Measurements from ENCODE around the gene SLC25A41. TPM values are rescaled to one million over a fixed set of nuclear protein-coding genes. Genes with fewer than 3 reads are reported as not detected.
A peak's percentile ranks its signal among the peaks of the same experiment; 100 is the strongest.

SLC25A41 gene
- total and polyA plus RNA-seq, 2 donors (not counting 1 experiment from before 2014, with no cell fraction given), result 0.30 to 0.48 TPM

DNA sequence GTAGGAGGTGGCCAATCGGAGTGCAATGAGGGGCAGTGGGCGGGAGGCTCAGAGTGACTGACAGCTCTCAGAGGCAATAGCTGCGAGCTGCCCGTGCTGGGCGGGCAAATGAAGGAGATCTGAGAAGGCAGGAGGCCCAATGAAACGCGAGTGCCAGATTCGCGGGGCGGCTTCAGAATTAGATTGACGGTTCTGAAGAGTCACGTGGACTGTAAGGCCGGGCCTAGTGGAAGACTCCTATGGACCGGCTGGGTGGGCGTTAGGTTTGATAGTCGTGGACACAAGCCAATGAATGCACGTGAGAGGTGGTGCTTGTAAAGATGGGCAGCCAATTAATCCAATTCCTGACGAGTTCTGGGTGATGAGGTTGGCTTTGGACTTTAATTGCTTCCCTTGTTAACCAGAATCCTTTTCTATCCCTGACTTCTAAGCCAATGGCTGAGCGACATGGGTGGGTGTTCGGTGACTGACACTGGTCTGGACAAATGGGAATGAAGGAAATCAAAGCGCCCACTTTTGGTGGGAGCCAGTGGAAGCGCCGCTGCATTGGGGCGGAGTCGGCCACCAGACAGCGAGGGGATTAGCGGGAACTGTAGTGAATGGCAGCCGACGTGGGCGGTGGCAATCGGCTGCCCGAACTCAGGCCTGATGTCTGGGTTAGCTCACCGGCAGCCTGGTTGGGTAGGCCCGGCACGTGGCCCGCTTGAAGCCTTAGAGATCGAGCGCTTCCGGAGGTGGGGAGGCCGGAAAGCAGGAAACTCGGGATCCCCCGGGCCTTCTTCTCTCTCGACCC is 8.4 kb downstream of the SLC25A41 start:
- peak; percentile 82 for ATAC-seq (ENCODE audit: low read depth)
- intact Hi-C loops (cut with micrococcal nuclease), result loop anchor here (1.0 to 2.0 kb wide), 7 partner anchors 32 to 314 kb away; partner anchors contain the start of genes CLPP, GTF2F1, RFX2 and TUBB4A
- Histone ChIP-seq H3K36me3 (replicated peaks in 1 of 2; ENCODE audit: control extremely low read depth in 1 of 2, control insufficient read depth in 1 of 2, extremely low read depth in 1 of 2, insufficient read depth in 2 of 2, low read length in 1 of 2) (peaks cover 0 to 24% of the 10 kb centered on the region in 2 experiments), H3K9me3 (ENCODE audit: control extremely low read depth in 1 of 3, control insufficient read depth in 2 of 3, insufficient read depth in 1 of 3, low read length in 2 of 3) (peaks cover 0 to 19% (median 0%) of the 10 kb centered on the region in 3 donors), H2AFZ (ENCODE audit: insufficient read depth, low read depth, low read length, poor library complexity, severe bottlenecking) (peak overlapping the region; percentile 89), H3K27ac (ENCODE audit: low read length in 2 of 2) (peak overlapping the region; percentile 84 to 93), H4K20me1 (ENCODE audit: control insufficient read depth, insufficient read depth, low read length, poor library complexity, severe bottlenecking) (peaks cover 40% of the 10 kb centered on the region), H3K4me2 (replicated peaks; ENCODE audit: low read depth, low read length, poor library complexity, severe bottlenecking) (peak overlapping the region; percentile 74), H3K9ac (ENCODE audit: low read length) (peak overlapping the region; percentile 58), H3K4me3 (ENCODE audit: control extremely low read depth in 1 of 5, extremely low read depth in 1 of 5, insufficient read depth in 1 of 5, low read depth in 2 of 5, low read length in 4 of 5) (peak overlapping the region in 4 of 5 experiments; percentile 31 to 57 (median 45)), H3K4me1 (ENCODE audit: control insufficient read depth in 2 of 2, insufficient read depth in 2 of 2, low read length in 2 of 2) (peaks cover 26 to 35% of the 10 kb centered on the region in 2 donors), H3K27me3 (replicated peaks in 1 of 4; ENCODE audit: control extremely low read depth in 1 of 4, control insufficient read depth in 3 of 4, insufficient read depth in 4 of 4, low read length in 3 of 4) (no peaks in the 10 kb centered on the region), H3K79me2 (ENCODE audit: control insufficient read depth, insufficient read depth, low read length) (peaks cover 38% of the 10 kb centered on the region)
- Mint-ChIP-seq H3K27me3 (no peaks in the 10 kb centered on the region), H3K9me3 (ENCODE audit: insufficient read depth) (no peaks in the 10 kb centered on the region), H3K27ac (peak overlapping the region; percentile 94), H3K4me1 (peaks cover 35% of the 10 kb centered on the region), H3K4me3 (peak overlapping the region; percentile 82)
- TF ChIP-seq EZH2 (IDR thresholded peaks at IDR 0.05; ENCODE audit: borderline replicate concordance, insufficient read depth, low read depth, low read length, poor library complexity, severe bottlenecking) (no peak), CTCF (IDR thresholded peaks at IDR 0.05) (no peak)
- CTCF ChIA-PET, result interaction anchor here (0.9 to 2.0 kb wide), 3 partner anchors 34 to 438 kb away, joined by 3 to 6 read pairs (median 6); partner anchors contain the start of gene SLC25A23
- WGBS (ENCODE audit: insufficient coverage), result 8% methylated on average over 43 of the region's 43 CpGs
- POLR2A ChIA-PET, result interaction anchor here (0.6 to 2.9 kb wide), 8 partner anchors 32 to 398 kb away, joined by 3 to 15 read pairs (median 8); partner anchors contain the start of genes ALKBH7, CLPP, GTF2F1 and SLC25A23
- peak; percentile 100 for DNase-seq

Measured in B cell (primary cell).